NAMALWA (cell line): ENCODE data around the gene MCU.
"Not testable (repeated sequence)": the region's sequence is repeated elsewhere in the genome, so short reads cannot be mapped to it uniquely, and the experiment has no call there.

Experiments
- DNase-seq: peaks from one replicate; pipeline ENCODE4 v3.0.0-alpha.2; 2015; ENCODE audit warnings: low spot score

The MCU gene

DNA sequence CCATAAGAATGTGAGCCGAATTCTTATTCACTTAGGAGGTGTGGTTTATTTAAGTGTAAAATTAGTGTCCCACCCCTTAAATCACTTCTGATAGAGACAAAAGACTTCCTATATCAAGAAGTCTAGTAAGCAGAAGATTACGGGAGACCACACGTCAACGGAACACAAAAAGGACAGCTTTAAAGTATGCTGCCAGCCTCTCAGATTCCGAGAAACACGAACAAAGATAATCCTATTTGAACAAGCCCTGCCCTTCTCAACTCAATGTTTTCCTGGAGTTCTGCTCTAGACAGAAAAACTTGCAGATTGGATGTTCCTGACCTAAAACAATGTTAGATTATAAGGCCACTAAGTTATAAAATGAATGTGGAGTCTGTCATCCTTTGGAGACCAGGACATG lies 4.9 kb upstream of the MCU start:
- no peak for DNase-seq

DNA sequence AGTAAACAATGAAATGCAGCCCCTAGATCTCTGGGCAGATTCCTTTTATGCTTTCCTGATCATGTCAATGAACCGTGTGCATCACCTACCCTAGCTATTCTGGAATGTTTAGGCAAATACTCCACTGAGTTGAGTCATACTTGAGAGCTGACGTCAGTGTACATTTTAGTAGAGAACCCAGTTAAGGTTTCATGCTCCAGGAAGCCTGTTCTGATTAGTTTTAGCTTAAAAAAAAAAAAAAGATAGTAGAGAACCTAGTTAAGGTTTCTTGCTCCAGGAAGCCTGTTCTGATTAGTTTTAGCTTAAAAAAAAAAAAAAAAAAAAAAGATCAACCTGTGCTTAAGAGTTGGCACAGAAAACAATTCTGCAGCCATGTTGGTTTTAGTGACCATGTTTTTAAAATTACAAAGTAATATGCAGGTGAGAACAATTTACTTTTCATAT lies 3.7 kb upstream of the MCU start:
- DNase-seq = no peak

DNA sequence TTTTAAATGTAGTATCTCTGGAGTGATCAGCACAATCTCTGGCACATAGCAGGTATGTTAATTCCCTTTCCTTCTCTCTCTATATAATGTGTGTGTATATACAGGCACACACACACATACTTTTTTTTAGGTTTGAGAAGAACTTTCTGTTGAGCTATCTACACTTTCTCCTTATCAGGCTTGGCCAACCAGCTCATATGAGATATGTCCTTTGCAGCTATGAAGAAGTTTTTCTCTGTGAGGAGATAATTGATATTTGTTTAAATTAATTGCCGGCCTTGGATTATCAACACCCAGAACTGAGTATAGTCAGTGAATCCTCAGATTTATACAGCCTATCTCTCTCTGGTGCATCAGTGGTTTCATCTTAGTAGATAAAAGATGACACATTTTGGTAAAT lies 2.3 kb upstream of the MCU start:
- DNase-seq = no peak

DNA sequence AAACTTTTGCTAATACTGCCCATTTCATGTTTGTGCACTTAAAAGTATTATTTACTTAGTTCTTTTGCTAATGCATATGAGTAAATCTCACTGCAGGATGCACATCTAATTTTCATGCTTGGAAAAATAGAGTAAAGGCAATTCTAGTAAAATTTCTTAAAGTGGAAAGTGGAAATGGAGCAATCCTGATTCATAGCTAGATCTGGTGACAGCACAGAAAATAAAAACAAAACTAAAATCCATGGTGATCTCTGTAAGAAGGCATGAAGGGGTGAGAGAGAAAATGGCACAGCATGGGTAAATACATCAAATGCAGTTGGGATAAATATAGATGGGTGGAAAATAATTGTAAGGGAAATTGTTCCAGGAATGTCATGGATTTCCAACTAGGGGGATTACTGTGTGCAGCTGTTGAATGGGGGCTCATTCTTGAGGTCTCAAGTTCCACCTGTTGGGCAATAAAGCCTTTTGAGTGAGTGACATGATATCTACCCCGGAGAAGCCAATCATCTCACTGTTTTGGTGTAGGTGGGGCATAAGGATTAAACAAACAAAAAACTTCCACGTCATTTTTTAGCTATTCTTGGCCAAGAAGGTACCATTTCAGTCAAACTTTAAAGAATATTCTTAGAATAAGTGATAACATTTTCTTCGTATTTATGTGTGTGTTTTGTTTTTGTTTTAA lies 1.7 kb upstream of the MCU start:
- no peak for DNase-seq

DNA sequence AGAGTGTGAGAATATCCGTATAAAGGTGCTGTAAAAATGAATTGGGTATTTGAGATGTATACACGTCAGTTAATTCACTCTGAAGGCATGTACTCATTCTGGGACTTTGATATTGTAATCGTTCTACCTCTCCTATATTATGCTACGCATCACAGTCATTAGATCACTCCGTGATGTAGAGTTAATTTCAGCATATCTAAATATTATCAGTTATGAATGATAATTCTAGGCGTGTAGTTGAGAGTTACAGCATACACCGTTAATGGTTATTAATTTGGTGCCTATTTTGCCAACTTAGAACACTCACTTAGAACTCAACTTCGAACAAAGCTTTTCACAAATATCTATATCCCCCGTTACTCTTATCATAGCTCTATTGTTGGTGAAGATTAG lies 477 bp upstream of the MCU start:
- DNase-seq = no peak

DNA sequence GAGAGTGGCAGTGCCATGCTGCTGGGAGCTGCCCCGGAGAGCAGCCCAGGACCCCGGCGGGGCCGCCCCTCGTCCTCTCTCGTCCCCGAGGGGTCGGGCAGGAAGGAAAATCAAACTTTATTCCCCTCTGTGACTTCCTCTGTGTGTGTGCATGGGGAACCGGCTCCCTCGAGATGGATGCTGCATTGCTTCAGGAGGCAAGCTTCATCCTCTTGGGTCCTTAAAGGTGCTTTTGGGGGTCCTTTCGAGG lies 726 bp downstream of the MCU start:
- DNase-seq = no peak

DNA sequence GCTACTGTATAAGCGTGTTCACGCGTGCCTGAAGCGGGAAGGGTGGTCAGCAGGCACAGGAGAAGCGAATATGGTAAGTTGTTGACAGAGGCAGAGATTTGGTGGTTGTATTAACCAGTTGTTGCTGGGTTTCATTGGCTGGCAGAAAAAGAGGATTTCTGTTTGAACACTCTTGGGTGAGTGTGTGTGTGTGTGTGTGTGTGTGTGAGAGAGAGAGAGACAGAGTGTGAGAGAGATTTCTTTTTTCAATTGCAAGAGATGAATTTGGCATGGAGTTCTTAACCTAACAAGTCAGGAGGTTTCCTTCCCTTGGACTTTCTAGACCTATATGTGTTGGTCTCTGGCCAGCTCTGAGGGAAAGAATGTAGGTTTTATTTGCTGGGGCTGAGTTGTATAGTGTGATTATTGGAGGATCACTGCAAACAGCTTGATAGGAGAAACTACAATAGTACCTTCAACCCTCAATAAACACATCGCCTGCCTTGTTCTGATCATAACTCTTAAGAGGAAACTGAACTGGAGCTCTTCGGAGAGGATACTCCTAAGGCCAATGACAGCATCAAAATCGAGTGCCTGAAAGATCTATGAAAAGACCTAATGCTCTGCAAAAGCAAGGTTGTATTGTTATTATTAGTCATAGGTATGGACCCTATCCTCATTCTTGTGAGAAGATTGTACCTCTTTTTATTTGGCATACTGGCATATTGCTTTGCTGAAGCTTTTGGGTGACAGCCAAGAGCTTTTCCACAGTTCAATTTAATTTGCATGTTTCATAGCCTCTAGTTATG lies 1.2 kb downstream of the MCU start:
- peak; percentile 34 for DNase-seq

DNA sequence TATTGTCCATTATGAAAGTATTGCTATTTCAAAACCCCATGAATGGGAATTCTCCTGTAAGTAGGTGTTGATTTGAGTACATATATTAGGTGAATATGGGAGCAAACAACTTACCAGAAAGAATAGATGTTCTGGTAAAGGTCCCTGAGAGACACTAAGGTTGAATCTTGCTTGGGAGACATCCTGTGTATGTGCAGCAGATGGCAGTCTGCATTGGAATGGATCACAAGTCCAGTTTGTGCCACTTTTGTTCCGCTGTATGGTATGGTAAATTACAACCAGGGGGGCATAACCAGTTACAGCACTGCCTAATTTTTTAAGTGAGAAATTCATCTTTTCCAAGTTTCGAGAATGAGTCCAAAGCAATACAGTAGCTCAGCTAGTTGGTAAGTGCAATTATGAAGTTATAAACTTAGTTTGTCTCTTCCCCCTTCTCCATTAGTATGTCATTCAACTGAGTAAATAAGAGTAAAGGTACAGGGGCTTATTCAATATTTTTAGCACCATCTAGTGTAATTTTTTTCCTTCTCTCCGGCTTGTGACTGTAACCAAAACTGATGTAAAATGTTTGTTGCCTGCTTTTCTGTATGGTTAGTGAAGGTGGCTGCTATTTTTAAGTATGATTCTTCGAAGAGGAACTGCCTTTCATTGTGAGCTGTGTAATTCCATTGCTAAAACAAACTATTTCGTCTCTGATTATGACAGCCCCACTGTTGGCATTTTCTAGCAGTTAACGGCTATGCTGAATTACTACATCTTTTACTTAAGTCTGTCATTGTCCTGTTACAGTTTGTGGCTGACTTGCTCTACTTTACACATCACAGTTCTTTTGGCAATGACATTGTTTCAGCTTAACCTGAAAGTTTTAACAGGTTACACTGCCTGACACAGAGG lies 2.8 kb downstream of the MCU start:
- peak; percentile 30 for DNase-seq

DNA sequence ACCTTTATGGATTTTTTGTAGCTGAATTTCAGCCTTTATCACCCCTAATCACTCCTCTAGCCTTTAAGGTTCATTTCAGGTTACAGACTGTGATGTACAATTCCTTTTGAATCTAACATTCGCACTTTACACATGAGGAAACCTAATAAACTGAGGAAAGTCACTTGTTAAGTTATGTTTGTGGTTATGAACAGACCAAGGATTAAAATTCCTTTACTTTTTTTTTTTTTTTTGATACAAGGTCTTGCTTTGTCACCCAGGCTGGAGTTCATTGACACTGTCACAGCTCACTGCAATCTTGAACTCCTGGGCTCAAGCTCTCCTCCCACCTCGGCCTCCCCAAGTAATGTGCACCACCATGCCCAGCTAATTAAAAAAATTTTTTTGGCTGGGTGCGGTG lies 3.6 kb downstream of the MCU start:
- no peak for DNase-seq

DNA sequence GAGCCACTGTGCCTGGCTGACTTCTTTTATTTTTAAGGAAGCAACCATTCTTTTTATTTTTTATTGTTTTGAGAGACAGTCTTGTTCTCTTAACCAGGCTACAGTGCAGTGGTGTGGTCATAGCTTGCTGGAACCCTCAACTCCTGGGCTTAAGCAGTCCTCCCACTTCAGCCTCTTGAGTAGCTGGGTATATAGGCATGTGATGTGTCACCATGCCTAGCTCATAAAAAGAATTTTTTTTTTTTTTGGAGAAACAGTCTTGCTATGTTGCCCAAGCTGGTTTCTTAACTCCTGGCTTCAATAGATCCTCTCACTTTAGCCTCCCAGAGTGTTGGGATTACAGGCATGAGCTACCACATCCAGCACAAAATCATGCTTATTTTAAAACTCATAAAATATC lies 5.8 kb downstream of the MCU start:
- no peak for DNase-seq

DNA sequence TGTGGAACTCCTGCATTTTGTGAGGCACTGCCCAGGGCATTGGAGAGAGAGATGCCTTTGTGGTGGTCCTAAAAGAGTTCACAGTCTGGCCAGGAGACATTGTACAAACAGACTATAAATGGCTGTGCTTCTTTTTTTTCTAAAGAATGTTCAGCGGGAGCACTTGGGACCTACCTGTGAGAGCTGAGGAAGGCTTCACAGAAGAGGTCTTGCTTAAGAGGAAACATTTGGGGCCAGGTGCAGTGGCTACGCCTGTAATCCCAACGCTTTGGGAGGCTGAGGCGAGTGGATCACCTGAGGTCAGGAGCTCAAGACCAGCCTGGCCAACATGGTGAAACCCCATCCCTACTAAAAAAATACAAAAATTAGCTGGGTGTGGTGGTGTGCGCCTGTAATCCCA lies 10.5 kb downstream of the MCU start:
- not testable (repeated sequence) for DNase-seq

DNA sequence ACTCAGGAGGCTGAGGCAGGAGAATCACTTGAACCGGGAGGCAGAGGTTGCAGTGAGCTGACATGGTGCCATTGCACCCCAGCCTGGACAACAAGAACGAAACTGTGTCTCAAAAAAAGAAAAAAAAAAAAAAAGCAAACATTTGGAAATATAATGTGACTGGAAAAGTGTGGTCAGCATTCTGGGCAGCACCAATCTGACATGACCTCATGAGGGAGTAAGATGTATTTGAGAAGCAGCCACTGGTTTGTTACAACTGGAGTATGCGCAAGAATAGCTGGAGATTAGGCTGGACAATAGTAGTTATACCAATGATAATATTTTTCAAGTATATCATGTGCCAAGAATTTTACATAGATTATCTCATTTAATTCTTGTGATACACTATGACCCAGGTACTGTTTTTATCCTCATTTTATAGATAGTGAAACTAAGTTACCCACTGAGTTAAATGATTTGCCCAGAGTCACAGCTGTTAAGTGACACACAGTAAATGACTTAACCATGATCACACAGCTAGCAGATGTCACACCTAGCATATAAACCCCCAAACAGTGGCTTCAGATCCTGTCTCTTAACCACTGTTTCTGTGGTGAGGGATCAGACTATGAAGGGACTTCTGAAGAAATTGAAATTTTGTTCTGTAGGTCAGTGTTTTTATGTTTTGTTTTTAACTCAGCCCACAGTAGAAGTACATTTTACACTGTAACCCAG lies 11.1 kb downstream of the MCU start:
- DNase-seq = peak; percentile 4

DNA sequence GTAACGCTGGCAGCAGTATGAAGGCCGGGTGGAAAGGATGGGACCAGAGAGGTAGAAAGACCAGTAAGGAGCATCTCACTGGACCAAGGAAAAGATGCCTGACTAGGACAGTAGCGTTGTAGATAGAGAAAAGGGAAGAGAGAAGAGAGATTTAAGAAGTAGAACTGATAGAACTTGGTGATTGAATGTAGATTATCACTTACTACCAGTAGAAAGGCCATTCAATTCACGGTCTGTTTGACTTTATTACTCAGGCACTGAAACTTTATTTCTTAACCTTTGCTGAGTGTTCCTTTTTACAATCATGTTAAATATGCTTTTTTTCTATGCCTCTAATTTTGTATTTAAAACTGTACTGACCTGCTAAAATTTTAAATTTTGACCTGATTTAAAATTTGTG lies 12.2 kb downstream of the MCU start:
- DNase-seq = no peak

DNA sequence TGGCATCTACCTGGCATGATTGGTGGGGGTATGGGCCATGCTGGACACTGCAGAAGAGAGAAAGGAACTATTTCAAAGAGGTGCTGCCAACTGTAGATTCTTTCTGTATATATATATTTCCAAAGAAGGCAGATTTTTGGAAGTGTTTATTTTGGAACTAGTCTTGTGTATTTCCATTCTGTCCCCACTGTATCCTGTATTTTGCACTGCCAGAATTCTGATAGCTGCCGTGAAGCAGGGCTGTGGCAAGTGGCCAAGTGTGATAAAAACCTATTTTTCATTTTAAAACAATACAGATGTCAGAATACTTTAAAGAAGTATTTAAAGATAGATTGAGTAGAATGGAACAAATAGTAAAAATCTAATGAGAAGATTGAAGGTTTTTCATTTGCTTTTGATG lies 17.1 kb downstream of the MCU start:
- DNase-seq = no peak

DNA sequence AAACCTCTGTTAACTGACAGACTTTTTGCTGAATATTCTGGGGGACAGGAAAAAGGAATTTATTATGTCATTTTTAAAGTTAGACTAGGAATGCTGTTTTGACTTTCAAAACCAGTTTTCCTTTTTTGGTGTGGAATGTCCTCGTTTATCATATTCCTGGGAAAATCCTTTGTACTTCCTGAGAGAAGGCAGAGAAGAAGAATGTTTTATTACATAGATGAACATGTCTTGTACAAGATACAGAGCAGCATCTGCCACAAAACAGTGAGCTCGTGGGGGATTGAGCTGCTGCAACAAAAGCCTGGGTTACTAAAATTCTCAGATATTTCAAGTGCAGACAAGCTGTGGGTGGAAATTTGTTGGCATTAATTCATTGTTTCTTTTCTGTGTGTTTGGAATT lies 20.2 kb downstream of the MCU start:
- no peak for DNase-seq

DNA sequence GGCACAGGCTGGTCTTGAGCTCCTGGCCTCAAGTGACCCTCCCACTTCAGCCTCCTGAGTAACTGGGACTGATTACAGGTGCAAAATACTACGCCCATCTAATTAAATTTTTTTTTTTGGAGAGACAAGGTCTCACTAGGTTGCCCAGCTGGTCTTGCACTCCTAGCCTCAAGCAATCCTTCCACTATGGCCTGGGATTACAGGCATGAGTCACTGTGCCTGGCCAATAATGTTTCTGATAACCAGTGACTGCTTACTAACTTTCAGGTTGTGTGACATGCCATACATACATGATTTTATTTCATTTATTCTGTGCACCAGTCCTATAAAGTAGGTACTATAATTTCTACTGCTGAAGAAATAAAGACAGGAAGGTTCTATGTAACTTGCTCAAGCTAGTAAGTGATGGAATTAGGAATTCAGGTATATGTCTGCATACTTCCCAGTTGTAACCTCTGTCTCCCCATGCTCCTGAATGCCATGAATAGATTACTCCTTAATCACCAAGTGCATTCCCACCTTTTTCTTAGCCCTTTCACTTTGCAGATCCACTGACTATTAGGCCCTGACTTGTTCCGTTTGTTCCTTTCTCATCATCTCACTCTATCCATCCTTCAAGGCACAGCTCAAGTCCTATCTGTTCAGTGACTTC lies 28.1 kb downstream of the MCU start:
- no peak for DNase-seq

DNA sequence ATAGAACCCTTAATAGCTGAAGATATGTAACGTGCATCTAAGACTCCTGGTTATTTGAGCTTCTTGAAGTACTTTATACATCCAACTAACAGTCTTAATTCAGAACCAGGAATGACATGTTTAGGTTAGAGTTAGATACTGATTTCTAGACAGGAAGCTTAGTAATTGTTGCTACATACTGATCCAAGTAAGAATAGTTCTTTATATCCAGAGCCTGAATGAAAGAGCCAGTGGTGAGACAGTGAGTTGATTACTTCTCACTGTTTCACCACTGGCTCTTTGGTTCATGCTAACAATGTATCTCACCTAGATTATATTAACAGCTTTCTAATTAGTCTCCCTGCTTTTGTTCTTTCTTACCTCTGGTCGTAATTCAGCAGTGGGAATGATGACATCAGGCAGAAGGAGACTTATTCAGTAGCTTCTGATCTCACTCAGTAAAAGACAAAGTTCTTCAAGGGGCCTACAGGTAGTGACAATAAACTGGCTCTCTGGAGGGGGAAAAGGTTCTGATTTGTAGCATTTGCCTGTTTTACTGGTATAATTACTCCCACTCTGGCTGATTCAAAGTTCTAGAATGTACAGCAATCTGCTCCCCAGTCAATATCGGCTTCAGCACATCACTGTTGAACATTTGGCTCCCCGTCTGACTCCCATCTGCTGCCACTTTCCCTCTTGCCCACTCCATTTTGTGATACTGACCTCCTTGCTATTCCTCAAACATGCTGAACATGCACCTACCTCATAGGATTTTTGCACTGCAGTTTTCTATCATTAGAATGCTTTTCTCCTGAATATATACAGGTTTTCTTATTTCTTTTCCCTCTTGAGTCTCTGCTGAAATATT lies 29.1 kb downstream of the MCU start:
- no peak for DNase-seq

DNA sequence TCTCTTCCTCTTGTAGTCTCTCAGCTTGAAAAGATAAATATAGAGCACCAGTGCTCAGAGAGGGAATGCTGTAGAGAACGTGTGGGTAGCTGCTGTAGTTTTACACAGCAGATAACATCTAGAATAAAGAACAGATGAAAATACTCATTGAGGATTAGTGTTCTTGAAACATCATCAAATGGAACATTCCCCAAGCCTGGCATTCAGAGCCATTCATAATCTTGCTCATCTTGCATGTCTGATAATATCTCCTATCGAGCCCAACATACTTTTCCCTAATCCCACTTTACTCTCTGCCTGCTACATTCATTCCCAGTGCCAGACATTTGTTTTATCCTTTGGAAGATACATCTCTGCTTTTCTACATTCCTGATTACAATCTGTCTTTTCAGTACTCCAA lies 35.2 kb downstream of the MCU start:
- DNase-seq = no peak

DNA sequence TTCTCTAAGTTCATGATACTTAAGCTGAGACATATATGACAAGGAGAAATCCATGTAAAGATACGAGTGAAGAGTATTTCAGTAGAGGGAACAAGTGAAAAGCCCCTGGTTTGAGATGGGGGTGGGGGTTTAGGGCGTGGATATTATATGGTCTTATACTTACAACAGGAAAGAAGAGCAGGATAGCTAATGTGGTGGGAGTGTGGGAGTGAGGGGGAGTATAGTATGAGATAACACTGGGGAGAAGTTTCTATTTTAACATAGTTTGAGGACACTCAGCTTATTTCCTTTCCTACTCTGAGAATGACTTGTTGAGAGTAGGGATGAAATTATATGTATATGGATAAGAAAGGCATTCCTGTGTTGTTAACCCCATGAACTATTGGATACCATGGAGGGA lies 36.5 kb downstream of the MCU start:
- DNase-seq = no peak

DNA sequence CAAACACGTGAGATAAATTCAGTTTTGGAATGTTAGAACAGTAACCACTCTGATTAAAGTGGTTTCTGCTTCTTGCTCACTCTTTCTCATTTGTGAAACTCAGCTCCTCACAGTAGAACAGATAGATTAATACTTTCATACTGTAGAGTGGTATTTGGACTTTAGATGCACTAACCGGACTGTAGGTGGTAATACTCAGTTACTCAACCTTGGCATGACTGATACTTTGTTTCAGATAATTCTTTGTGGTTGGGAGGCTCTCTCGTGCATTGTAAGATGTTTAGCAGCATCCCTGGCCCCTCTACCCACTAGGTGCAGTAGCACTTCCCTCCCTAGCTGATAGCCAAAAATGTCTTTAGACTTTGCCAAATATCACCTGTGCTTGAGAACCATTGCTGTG lies 37.6 kb downstream of the MCU start:
- no peak for DNase-seq

DNA sequence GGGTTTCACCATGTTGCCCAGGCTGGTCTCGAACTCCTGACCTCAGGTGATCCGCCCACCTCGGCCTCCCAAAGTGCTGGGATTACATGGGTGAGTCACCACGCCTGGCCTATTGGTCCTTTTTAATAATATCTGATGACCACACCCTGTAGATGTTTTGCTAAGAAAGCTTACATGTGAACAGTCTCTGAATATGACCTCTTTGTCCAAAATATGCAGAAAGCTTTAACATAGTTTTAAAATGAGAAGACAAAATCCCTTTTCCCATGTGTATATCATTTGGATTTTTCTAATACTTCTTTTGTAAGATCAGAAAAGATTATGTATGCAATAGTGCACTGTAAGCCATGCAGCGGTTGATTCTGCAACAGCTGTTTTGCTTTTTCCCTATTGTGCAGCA lies 38.5 kb downstream of the MCU start:
- no peak for DNase-seq
